Panc1 (cell line): ENCODE data around the gene SELENOF.

ENCODE experiments used
- CTCF ChIP-seq: fragments of 450-650 bp; IDR thresholded peaks from 2 replicates; pipeline ENCODE4 v1.5.1; 2017; ENCODE audit warnings: mild to moderate bottlenecking
- POLR2AphosphoS5 ChIP-seq: IDR thresholded peaks from 2 replicates; pipeline ENCODE4 v1.6.1; 2012; ENCODE audit warnings: mild to moderate bottlenecking, low read depth, low read length, moderate library complexity
- REST ChIP-seq, 2 experiments: IDR thresholded peaks; 2 replicates each; pipeline ENCODE4 v1.6.1; 2011 to 2012; ENCODE audit warnings: low read depth in 2 of 2, control low read depth in 1 of 2, low read length in 1 of 2, mild to moderate bottlenecking in 1 of 2, moderate library complexity in 1 of 2; ENCODE audit not compliant: insufficient read depth in 1 of 2
- TCF7L2 ChIP-seq: IDR thresholded peaks from 2 replicates; pipeline ENCODE4 v1.6.1; 2011; ENCODE audit warnings: mild to moderate bottlenecking, low read depth, low read length, inconsistent platforms

- no peak for TF ChIP-seq CTCF
- TF ChIP-seq REST (IDR thresholded peaks at IDR 0.05; ENCODE audit: insufficient read depth in 1 of 2, low read depth in 2 of 2, low read length in 1 of 2) = no peak
- TF ChIP-seq POLR2AphosphoS5 = no peak
- TF ChIP-seq TCF7L2 = no peak
Measured at GRCh38 chr1:86955678-86956077, 41.8 kb upstream of the SELENOF start.
